Right forelimb (tissue), 1 donor: ENCODE measurements around the gene GABRD.

Source experiments
- DNase-seq: peaks from one replicate; pipeline ENCODE4 v3.0.0-alpha.2; 2018

The GABRD gene

GRCh38 chr1:1986451-1987141, 32.5 kb upstream of the GABRD start:
- DNase-seq = no peak

DNA sequence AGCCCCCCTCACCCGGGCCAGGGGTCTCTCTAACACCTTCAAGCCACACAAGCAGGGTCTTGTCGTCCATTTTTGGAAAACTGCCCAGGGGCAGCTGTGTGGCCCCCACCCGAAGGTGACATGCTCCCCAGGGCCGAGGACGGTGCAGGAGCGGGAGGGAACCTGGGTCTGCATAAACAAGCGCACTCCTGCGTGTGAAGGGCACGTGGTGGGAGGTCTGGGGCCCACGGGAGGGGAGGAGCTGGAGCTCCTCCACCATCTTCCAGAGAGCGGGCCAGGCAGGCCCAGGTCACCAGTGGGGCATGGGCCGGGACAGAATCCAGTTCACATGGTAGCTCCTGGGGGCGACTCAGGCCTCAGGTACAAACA, 32.0 kb upstream of the GABRD start:
- DNase-seq = no peak

GRCh38 chr1:1988061-1988945, 30.8 kb upstream of the GABRD start:
- no peak for DNase-seq

DNA sequence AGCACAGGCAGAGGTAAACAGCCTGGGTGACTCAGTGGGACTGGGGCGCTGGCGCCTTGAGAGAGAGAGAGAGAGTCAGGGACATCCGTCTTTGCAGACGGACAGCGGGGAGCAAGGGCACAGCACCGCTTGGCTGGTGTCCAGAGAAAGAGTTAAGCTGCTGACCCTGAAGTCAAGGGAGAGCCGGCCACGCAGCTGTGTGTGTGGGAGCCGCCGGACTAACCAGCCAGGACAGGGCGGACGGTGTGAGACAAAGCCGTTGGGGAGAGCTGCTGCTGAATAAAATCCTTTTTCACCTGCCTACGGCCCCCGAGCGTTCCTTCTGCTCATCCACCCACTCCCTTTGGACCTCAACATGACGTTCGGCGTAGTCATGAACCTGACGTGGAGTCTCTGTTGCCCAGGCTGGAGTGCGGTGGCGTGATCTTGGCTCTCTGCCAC, 30.0 kb upstream of the GABRD start:
- no peak for DNase-seq

DNA sequence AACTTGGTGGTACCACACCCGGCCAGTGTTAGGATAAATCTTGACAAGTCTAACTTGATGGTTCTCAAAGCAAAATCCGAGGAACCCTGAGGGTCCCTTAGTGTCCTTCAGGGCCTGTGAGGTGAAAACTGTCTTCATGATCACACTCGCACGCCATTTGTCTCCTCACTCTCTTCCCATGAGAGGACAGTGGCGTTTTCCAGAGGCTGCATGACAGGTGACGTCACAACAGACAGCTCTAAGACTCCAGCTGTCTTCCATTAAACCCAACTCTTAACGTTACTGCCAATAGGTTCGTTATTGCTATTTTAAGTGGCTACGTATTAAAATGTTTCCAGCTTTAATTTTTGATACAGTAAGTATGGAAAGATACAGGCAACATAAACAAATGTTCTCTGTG, 29.4 kb upstream of the GABRD start:
- no peak for DNase-seq

- DNase-seq = peak; percentile 63
Measured at GRCh38 chr1:1990222-1990621, 28.9 kb upstream of the GABRD start.

GRCh38 chr1:1994536-1994935, 24.6 kb upstream of the GABRD start:
- no peak for DNase-seq

DNA sequence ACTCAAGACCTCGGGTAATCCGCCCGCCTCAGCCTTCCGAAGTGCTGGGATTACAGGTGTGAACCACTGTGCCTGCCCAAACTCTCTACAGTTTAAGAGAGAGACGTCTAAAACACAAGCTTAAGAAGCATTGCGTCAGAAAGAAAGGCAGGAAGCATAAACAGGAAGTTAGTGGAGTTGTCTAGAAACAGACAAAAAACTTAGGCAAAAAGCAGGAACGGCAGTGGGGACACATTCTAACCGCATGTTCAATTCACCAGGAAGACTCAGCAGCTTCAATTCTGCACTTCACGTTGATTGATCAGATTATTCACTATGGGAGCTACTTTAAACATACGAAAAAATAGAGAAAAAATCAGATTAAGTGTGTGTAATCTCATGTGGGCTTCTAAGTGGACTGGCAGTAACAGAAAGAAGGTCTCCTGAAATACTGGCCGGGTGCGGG, 22.9 kb upstream of the GABRD start:
- no peak for DNase-seq

- DNase-seq = no peak
Measured at GRCh38 chr1:1997576-1997975, 21.6 kb upstream of the GABRD start.

- no peak for DNase-seq
Measured at GRCh38 chr1:2000432-2000831, 18.7 kb upstream of the GABRD start.

DNA sequence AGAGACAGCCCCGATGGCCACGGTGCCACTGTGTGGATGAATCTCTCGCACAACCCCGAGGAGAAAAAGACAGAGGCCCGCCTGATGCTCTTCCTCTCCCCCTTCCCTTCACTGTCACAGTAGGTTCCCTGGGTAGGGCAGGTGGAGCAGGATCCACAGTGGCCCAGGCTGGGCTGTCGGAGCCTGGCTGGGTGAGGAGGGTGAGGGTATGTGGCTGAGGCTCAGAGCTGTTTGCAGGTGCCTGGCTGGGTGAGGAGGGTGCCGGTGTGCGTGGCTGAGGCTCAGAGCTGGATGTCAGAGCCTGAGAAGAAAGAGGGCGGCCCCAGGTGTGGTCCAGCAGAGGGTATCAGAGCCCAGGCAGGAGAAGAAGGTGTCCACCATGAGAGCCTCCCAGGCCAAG, 18.3 kb upstream of the GABRD start:
- DNase-seq = no peak

- no peak for DNase-seq
Measured at GRCh38 chr1:2001773-2002411, 17.3 kb upstream of the GABRD start.

GRCh38 chr1:2003541-2004131, 15.5 kb upstream of the GABRD start, which contains the start of gene CFAP74:
CFAP74 (minus strand) TSS chr1:2003786; CDS start chr1:1990956, 12,830 bp downstream.
- peak; percentile 74 for DNase-seq

- no peak for DNase-seq
Measured at GRCh38 chr1:2004856-2005255, 14.3 kb upstream of the GABRD start.

GRCh38 chr1:2009101-2010053, 9.8 kb upstream of the GABRD start:
- no peak for DNase-seq

DNA sequence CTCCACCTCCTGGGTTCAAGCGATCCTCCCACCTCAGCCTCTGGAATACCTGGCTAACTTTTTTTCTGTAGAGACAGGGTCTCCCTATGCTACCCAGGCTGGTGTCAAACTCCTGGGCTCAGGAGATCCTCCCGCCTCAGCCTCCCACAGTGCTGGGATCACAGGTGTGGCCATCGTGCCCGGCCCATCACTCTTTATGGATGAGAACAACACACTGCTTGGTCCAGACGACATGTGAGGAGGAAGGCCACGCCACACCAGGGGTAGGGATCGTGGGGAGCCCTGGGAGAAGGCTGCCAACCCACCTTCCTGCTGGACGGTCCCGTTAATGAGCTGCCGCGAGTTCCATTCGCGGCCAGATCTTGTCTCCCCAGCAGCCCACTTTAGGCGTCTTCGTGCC, 5.0 kb upstream of the GABRD start:
- no peak for DNase-seq

- no peak for DNase-seq
Measured at GRCh38 chr1:2014741-2015735, 4.1 kb upstream of the GABRD start.

GRCh38 chr1:2016123-2016522, 3.0 kb upstream of the GABRD start:
- DNase-seq = no peak

DNA sequence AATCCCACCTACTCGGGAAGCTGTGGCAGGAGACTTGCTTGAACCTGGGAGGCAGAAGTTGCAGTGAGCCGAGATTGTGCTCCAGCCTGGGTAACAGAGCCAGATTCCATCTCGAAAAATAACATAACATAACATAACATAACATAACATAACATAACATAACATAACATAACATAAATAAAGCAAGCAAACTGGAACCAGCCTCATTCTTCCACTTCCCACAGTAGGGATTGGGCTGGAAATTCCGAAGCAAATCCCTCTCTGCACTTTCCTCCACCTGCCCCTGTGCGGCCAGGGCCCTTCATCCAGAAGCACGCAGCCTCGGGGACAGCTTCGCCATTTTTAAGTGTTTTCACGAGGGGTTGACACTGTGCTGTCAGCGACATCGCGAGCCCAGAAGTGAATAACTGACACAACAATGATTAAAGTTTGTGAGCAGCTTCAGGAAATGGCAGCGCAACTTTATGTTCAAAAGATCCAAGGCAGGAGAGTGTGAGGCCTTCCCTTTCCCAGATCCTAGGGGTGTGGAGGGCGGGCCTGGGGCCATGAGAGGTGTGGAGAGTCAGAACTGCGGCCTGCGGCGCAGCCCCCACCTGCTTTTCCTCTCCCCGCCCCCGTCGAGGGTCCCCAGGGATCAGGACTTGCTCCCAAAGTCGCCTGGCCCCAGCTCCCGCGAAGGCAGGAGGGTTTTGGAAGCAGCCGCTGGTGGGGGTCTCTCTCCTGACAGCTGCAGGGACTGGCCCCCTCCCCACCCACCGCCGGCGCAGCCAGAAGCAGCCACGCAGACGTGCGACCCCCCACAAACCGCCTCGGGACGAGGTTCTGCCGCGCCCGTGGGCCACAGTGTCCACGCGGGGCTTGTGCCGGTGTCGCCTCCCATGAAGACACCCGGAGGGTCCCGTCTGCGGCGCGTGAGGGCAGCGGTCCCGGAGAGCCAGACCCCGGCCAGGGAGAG, 651 bp upstream of the GABRD start:
- DNase-seq = no peak
